ENCODE measurements around the gene NACC1. TPM values are rescaled to one million over a fixed set of nuclear protein-coding genes. Genes with fewer than 3 reads are reported as not detected.
A peak's percentile ranks its signal among the peaks of the same experiment; 100 is the strongest.

NACC1 gene
- total and polyA plus RNA-seq, 2 of the 13 experiments (the other 11 are each of a cell fraction or from before 2014, with no cell fraction given): 31.8 to 42.3 TPM

DNA sequence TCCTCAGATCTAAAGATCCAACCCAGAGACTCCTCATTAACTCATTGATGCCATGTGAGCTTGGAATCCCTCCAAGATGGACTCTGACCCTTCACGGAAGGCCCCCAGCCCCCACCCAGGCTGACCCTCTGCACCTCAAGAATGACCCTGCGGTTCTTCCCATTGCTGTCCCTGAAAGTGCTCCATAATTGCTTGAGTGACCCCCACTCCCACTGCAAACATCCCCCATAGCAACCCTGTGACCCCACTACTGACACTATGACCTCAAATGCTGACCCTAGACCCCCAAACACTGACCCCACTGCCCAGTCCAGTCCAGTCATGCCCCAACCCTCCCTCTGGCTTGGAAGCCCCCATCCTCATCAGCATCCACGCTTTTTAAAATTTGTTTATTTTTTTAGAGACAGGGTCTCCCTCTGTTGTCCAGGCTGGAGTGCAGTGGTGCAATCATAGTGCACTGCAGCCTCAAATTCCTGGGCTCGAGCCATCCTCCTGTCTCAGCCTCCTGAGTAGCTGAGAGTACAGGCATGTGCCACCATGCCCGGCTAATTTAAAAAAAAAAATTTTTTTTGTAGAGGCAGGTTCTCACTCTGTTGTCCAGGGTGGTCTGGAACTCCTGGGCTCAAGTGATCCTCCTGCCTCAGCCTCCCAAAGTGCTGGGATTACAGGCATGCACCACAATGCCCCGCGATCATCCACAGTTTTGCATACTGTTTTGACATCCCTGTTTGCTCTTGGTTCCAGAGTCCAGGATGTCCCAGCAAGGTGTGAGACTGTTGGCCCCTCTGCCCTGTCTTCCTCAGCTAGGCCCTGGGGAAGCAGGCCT, 16.3 kb upstream of the NACC1 start:
- DNase-seq (ENCODE audit: low spot score) (peak; percentile 75), FAIRE-seq (peak; percentile 68), ATAC-seq (peak; percentile 76)
- Histone ChIP-seq H4K20me1 (ENCODE audit: insufficient read depth, low read length) (no peaks in the 10 kb centered on the region; the same call in 1 of the 2 replicates), H3K4me3 (replicated peaks in 1 of 3; ENCODE audit: insufficient read depth in 1 of 3, low read depth in 2 of 3, low read length in 3 of 3) (peak overlapping the region; percentile 24 to 72 (median 53); a peak in 5 of 6 replicates), H3K4me1 (ENCODE audit: insufficient read depth, low read length) (peaks cover 23% of the 10 kb centered on the region), H3K79me2 (ENCODE audit: insufficient read depth, low read length) (no peaks in the 10 kb centered on the region), H3K9ac (ENCODE audit: insufficient read depth, low read depth, low read length) (peak overlapping the region; percentile 61), H3K27ac (ENCODE audit: extremely low read length, insufficient read depth, low read length) (peak overlapping the region; percentile 70), H3K36me3 (replicated peaks in 1 of 2; ENCODE audit: control insufficient read depth in 1 of 2, insufficient read depth in 2 of 2, low read length in 2 of 2) (0 out of 5 replicates have a peak, but pooled peaks cover 0 to 3% of the 10 kb centered on the region in 2 experiments), H3K4me2 (ENCODE audit: low read depth, low read length) (peak overlapping the region; percentile 91), H3K9me3 (ENCODE audit: low read length) (no peaks in the 10 kb centered on the region), H2AFZ (ENCODE audit: low read length) (no peak overlapping the region), H3K27me3 (ENCODE audit: control insufficient read depth in 1 of 2, insufficient read depth in 2 of 2, low read length in 2 of 2) (no peaks in the 10 kb centered on the region)
- ChIA-PET CTCF (ENCODE audit: low intra/inter-chr PET ratio, low total read pairs) (no interaction called here), POLR2A (interaction anchor here (0.6 to 1.6 kb wide), 3 partner anchors 9 to 61 kb away, joined by 3 to 4 read pairs (median 4); no protein-coding TSS in a partner anchor)
- in situ Hi-C loops (cut with HindIII; ENCODE audit: extremely low pct_ligation_motif_present, low pct_unique_long_range_greater_than_20kb) (no loop called here), intact Hi-C loops (cut with micrococcal nuclease; ENCODE audit: unreplicated experiment) (no loop called here)
- BruUV-seq (replicated peaks): no TSS peak
- WGBS (ENCODE audit: low lambda C conversion rate): 37% methylated on average over 7 of the region's 7 CpGs
- TF ChIP-seq ZNF784 (CRISPR knock-in tag; IDR thresholded peaks at IDR 0.05; ENCODE audit: borderline replicate concordance) (no peak), PITX1 (CRISPR knock-in tag; IDR thresholded peaks at IDR 0.05) (peak; percentile 34; the same call in 1 of the 2 replicates), NPAS2 (CRISPR knock-in tag; IDR thresholded peaks at IDR 0.05; ENCODE audit: borderline replicate concordance) (no peak), CEBPG (CRISPR knock-in tag; IDR thresholded peaks at IDR 0.05) (no peak), ZNF143 (CRISPR knock-in tag; IDR thresholded peaks at IDR 0.05) (peak; percentile 72), ETV5 (CRISPR knock-in tag; IDR thresholded peaks at IDR 0.05; ENCODE audit: borderline replicate concordance) (no peak), ZNF772 (CRISPR knock-in tag; IDR thresholded peaks at IDR 0.05) (no peak), ZFY (CRISPR knock-in tag; IDR thresholded peaks at IDR 0.05) (no peak), ZNF546 (CRISPR knock-in tag; conservative IDR thresholded peaks at IDR 0.05) (no peak), GTF3A (CRISPR knock-in tag; conservative IDR thresholded peaks at IDR 0.05) (no peak), HDAC6 (IDR thresholded peaks at IDR 0.05; ENCODE audit: low read depth, low read length) (no peak), ZNF749 (CRISPR knock-in tag; IDR thresholded peaks at IDR 0.05; ENCODE audit: borderline replicate concordance) (no peak), SMARCC2 (IDR thresholded peaks at IDR 0.05) (no peak), THYN1 (CRISPR knock-in tag; IDR thresholded peaks at IDR 0.05; ENCODE audit: borderline replicate concordance, low read depth) (no peak), ZNF562 (CRISPR knock-in tag; IDR thresholded peaks at IDR 0.05; ENCODE audit: borderline replicate concordance) (no peak), ZNF331 (CRISPR knock-in tag; IDR thresholded peaks at IDR 0.05) (no peak), ZNF274 (CRISPR knock-in tag; IDR thresholded peaks at IDR 0.05) (no peak)
- TF ChIP-seq, protein P1, sequence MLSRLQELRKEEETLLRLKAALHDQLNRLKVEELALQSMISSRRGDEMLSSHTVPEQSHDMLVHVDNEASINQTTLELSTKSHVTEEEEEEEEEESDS (CRISPR knock-in tag; IDR thresholded peaks at IDR 0.05; ENCODE audit: borderline replicate concordance): peak; percentile 97
- TF ChIP-seq, protein P2, sequence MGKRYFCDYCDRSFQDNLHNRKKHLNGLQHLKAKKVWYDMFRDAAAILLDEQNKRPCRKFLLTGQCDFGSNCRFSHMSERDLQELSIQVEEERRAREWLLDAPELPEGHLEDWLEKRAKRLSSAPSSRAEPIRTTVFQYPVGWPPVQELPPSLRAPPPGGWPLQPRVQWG (CRISPR knock-in tag; IDR thresholded peaks at IDR 0.05; ENCODE audit: borderline replicate concordance, low read depth): no peak
- TF ChIP-seq, protein P3, sequence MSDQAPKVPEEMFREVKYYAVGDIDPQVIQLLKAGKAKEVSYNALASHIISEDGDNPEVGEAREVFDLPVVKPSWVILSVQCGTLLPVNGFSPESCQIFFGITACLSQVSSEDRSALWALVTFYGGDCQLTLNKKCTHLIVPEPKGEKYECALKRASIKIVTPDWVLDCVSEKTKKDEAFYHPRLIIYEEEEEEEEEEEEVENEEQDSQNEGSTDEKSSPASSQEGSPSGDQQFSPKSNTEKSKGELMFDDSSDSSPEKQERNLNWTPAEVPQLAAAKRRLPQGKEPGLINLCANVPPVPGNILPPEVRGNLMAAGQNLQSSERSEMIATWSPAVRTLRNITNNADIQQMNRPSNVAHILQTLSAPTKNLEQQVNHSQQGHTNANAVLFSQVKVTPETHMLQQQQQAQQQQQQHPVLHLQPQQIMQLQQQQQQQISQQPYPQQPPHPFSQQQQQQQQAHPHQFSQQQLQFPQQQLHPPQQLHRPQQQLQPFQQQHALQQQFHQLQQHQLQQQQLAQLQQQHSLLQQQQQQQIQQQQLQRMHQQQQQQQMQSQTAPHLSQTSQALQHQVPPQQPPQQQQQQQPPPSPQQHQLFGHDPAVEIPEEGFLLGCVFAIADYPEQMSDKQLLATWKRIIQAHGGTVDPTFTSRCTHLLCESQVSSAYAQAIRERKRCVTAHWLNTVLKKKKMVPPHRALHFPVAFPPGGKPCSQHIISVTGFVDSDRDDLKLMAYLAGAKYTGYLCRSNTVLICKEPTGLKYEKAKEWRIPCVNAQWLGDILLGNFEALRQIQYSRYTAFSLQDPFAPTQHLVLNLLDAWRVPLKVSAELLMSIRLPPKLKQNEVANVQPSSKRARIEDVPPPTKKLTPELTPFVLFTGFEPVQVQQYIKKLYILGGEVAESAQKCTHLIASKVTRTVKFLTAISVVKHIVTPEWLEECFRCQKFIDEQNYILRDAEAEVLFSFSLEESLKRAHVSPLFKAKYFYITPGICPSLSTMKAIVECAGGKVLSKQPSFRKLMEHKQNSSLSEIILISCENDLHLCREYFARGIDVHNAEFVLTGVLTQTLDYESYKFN (CRISPR knock-in tag; conservative IDR thresholded peaks at IDR 0.05): peak; percentile 58; the same call in 1 of the 2 replicates

All from HepG2 (cell line).